Measurements from ENCODE around the gene TLE6.
A peak's percentile ranks its signal among the peaks of the same experiment; 100 is the strongest.

Gene TLE6

DNA sequence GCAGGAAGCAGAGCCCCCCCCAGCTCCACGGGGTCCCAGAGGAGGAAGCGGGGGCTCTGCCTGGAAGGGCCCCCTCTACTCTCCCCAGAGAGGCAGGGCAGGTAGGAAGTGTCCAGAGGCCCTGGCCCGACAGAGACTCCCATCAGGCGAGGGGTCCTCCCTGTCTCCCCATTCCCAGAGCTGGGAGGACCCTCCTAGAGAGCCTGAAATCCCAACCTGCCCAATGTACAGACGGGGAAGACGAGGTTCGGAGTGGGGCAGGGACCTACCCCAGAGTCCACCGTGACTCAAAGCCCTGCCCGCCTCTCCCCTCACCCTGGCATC, 50.6 kb downstream of the TLE6 start:
- Histone ChIP-seq H3K4me3 (ENCODE audit: low read depth, low read length) (no peak overlapping the region), H3K27me3 (ENCODE audit: insufficient read depth, low read depth, severe bottlenecking) (no peaks in the 10 kb centered on the region), H3K9me3 (ENCODE audit: severe bottlenecking) (no peaks in the 10 kb centered on the region), H3K27ac (no peak overlapping the region), H3K36me3 (no peaks in the 10 kb centered on the region)
- no peak for DNase-seq
- TF ChIP-seq CTCF (IDR thresholded peaks at IDR 0.05; ENCODE audit: low read depth, low read length) = no peak

DNA sequence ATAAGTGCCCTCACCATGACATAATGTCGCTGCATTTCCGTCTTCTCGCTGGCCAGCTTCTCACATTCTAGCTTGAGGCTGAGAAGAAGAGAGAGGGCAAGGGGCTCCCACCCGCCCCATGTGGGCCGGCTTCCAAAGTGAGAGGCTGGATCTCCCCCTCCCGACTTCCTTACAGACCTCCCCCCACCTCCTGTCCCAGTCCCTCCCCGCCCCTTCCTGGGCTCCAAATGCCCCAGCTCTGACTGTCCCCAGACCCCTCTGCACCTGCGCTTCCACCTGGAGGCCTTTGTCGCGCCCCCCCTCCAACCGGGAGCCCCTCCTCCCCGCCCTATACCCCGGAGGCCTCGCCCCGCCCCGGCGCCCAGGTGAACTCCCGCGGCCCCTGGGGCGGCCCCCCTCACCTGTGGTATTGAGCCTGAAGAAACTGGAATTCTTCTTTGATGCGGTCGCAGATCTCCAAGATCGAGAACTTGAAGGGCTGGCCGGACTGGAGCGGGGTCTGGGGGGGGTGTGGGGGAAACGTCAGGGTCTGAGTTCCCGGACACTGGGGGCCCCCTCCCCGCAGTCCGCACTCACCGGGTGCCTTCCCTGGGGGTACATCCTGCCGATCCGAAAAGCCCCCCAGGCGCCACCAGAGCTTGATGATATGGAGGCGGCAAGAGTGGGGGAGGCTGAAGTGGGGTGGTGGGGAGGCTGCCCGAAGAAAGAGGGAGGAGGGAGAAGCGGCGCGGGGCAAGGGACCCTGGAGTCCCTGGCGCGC, 51.1 kb downstream of the TLE6 start:
- H3K27ac ChIP-seq = no peak overlapping the region; the same call in 1 of the 2 replicates
- H3K9me3 ChIP-seq (ENCODE audit: severe bottlenecking) = no peaks in the 10 kb centered on the region
- TF ChIP-seq CTCF (IDR thresholded peaks at IDR 0.05; ENCODE audit: low read depth, low read length) = no peak
- peak overlapping the region; percentile 68 for H3K4me3 ChIP-seq (ENCODE audit: low read depth, low read length)
- no peak for DNase-seq
- no peaks in the 10 kb centered on the region for H3K36me3 ChIP-seq
- no peaks in the 10 kb centered on the region for H3K27me3 ChIP-seq (ENCODE audit: insufficient read depth, low read depth, severe bottlenecking)

- no peak within 1 kb of the TSS; the same call in 1 of the 2 replicates for H3K27ac ChIP-seq
- no peaks in the 10 kb centered on the region for H3K27me3 ChIP-seq (ENCODE audit: insufficient read depth, low read depth, severe bottlenecking)
- no peak for DNase-seq
- TF ChIP-seq CTCF (IDR thresholded peaks at IDR 0.05; ENCODE audit: low read depth, low read length) = no peak
- no peaks in the 10 kb centered on the region for H3K36me3 ChIP-seq
- peak within 1 kb of the TSS; percentile 68 for H3K4me3 ChIP-seq (ENCODE audit: low read depth, low read length)
- H3K9me3 ChIP-seq (ENCODE audit: severe bottlenecking) = no peaks in the 10 kb centered on the region
Measured at GRCh38 chr19:3029065-3029923, 51.9 kb downstream of the TLE6 start, which contains the start of gene TLE2. Gene TLE2, minus strand, starts transcription at chr19:3029280. Its CDS starts 376 bp downstream, at chr19:3028904.

GRCh38 chr19:3031607-3031867, 54.2 kb downstream of the TLE6 start:
- Histone ChIP-seq H3K27me3 (ENCODE audit: insufficient read depth, low read depth, severe bottlenecking) (no peaks in the 10 kb centered on the region), H3K9me3 (ENCODE audit: severe bottlenecking) (no peaks in the 10 kb centered on the region), H3K27ac (no peak overlapping the region), H3K4me3 (ENCODE audit: low read depth, low read length) (no peak overlapping the region), H3K36me3 (no peaks in the 10 kb centered on the region)
- no peak for DNase-seq
- no peak for TF ChIP-seq CTCF (IDR thresholded peaks at IDR 0.05; ENCODE audit: low read depth, low read length)

DNA sequence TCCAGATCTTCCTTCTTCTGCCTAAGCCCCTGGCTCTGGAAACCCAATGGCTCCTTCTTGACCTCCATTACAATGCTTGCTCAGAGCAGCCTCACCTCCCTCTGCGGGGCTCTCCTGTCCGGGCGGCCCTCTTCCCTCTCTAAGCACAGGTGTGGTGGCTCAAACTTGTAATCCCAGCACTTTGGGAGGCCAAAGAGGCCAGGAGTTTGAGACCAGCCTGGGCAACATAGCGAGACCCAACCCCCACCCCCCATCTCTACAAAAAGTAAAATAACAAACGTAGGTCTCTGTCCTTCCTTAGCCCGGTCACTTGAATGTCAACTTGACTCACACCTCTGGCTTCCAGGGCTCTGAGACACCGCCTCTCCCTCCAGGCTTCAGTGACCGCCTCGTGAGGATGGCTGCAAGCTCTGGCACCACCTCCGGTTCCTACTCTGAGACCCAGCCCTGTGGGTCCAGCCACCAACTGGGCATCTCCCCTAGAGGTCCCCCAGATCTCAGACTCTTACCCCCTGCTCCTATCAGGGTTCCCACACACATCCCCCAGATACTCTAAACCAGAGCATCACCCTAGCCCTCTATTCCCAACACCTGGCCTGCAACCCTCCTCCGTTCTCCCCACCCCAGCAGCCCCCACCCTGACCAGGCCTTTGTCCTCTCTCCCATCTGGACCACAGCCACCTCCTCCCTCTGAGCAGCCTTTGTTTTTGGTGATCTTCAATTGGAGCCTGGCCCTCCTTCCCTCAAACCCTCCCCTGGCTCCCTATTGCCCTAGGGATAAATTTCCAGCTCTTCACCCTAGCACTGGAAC, 56.4 kb downstream of the TLE6 start:
- TF ChIP-seq CTCF (IDR thresholded peaks at IDR 0.05; ENCODE audit: low read depth, low read length) = no peak
- H3K27me3 ChIP-seq (ENCODE audit: insufficient read depth, low read depth, severe bottlenecking) = no peaks in the 10 kb centered on the region
- no peak overlapping the region for H3K4me3 ChIP-seq (ENCODE audit: low read depth, low read length)
- peak overlapping the region; percentile 72; the same call in 1 of the 2 replicates for H3K27ac ChIP-seq
- H3K9me3 ChIP-seq (ENCODE audit: severe bottlenecking) = no peaks in the 10 kb centered on the region
- DNase-seq = no peak
- no peaks in the 10 kb centered on the region for H3K36me3 ChIP-seq
